Measurements from ENCODE around the gene POFUT1.

DNA sequence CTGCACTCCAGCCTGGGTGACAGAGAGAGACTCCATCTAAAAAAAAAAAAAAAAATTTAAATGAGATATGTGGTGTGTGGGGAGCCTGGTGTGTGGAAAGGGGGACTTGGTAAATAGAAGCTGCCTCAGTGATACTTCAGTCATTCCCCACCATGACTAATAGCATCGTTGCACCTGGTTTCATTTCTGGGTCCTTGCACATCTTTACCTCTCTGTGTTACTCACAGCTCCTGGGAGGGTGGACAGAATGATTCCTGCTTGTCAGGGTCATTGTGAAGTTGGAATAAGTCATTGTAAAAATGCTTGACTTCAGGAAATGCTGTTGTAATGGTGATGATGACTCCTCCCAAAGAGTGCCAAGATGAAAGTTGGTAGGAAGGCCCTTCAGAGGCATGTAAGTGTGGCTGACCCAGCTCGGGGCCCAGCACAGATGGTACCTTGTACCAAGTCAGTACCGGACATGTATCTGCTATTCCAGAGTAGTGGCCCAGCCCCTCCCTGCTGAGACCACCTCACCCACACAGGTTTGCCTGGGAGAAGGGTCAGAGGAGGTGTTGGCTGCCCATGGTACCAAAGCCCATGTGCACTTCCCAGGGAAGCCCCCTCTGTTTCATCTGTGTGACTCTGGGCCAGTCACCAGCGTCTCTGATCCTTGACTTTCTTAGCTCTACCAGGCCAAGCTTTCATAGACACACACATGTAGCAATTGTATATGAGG lies 48.6 kb upstream of the POFUT1 start:
- TF ChIP-seq ZNF658 (tag by site-specific recombination; IDR thresholded peaks at IDR 0.05) (no peak), ZNF529 (tag by site-specific recombination; IDR thresholded peaks at IDR 0.05; ENCODE audit: insufficient replicate concordance) (no peak), ZNF707 (tag by site-specific recombination; IDR thresholded peaks at IDR 0.05) (no peak), ZNF843 (tag by site-specific recombination; IDR thresholded peaks at IDR 0.05) (no peak), ZNF274 (IDR thresholded peaks at IDR 0.05; ENCODE audit: low read length) (no peak), ZNF274 (tag by site-specific recombination; IDR thresholded peaks at IDR 0.05; ENCODE audit: borderline replicate concordance) (no peak), KLF7 (tag by site-specific recombination; IDR thresholded peaks at IDR 0.05; ENCODE audit: borderline replicate concordance) (no peak), ZNF585B (tag by site-specific recombination; IDR thresholded peaks at IDR 0.05) (no peak), ZNF792 (tag by site-specific recombination; IDR thresholded peaks at IDR 0.05) (no peak), RBAK (tag by site-specific recombination; IDR thresholded peaks at IDR 0.05) (no peak)
- TF ChIP-seq, protein P1, sequence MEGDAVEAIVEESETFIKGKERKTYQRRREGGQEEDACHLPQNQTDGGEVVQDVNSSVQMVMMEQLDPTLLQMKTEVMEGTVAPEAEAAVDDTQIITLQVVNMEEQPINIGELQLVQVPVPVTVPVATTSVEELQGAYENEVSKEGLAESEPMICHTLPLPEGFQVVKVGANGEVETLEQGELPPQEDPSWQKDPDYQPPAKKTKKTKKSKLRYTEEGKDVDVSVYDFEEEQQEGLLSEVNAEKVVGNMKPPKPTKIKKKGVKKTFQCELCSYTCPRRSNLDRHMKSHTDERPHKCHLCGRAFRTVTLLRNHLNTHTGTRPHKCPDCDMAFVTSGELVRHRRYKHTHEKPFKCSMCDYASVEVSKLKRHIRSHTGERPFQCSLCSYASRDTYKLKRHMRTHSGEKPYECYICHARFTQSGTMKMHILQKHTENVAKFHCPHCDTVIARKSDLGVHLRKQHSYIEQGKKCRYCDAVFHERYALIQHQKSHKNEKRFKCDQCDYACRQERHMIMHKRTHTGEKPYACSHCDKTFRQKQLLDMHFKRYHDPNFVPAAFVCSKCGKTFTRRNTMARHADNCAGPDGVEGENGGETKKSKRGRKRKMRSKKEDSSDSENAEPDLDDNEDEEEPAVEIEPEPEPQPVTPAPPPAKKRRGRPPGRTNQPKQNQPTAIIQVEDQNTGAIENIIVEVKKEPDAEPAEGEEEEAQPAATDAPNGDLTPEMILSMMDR (tag by site-specific recombination; IDR thresholded peaks at IDR 0.05) = no peak
- TF ChIP-seq, protein P2, sequence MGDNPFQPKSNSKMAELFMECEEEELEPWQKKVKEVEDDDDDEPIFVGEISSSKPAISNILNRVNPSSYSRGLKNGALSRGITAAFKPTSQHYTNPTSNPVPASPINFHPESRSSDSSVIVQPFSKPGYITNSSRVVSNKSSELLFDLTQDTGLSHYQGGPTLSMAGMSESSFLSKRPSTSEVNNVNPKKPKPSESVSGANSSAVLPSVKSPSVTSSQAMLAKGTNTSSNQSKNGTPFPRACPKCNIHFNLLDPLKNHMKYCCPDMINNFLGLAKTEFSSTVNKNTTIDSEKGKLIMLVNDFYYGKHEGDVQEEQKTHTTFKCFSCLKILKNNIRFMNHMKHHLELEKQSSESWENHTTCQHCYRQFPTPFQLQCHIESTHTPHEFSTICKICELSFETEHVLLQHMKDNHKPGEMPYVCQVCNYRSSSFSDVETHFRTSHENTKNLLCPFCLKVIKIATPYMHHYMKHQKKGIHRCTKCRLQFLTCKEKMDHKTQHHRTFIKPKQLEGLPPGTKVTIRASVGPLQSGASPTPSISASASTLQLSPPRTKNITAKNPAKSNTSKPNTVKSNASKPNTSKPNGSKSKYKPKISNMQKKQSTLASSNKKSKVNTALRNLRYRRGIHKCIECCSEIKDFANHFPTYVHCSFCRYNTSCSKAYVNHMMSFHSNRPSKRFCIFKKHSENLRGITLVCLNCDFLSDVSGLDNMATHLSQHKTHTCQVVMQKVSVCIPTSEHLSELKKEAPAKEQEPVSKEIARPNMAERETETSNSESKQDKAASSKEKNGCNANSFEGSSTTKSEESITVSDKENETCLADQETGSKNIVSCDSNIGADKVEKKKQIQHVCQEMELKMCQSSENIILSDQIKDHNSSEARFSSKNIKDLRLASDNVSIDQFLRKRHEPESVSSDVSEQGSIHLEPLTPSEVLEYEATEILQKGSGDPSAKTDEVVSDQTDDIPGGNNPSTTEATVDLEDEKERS (tag by site-specific recombination; IDR thresholded peaks at IDR 0.05) = no peak
